Activated naive CD4-positive, alpha-beta T cell treated with anti-CD3 and anti-CD28 coated beads, Interleukin-2, amount 10 ng/mL, durations not matched to agents 7 days and 5 days (primary cell): ENCODE measurements around the gene CSK.

Source experiments
- CTCF ChIA-PET: fragments of 350-600 bp; sonication (Branson Sonifier 250); formaldehyde crosslinking; loops from one replicate; lab custom pipeline; 2021; ENCODE audit warnings: antibody characterized with exemption; lab: Charles Lee
- DNase-seq: peaks from one replicate; pipeline ENCODE4 v3.0.0-alpha.2; 2020
- H3K27ac Mint-ChIP-seq: one replicate; pipeline ENCODE4 v1.8.0; 2021; ENCODE audit warnings: mild to moderate bottlenecking, moderate library complexity, mixed read lengths
- H3K27me3 Mint-ChIP-seq: one replicate; pipeline ENCODE4 v1.8.0; 2021; ENCODE audit warnings: mild to moderate bottlenecking, mixed read lengths
- H3K36me3 Mint-ChIP-seq: one replicate; pipeline ENCODE4 v1.8.0; 2021; ENCODE audit warnings: mixed read lengths
- H3K4me1 Mint-ChIP-seq: one replicate; pipeline ENCODE4 v1.8.0; 2021; ENCODE audit warnings: mixed read lengths
- H3K4me3 Mint-ChIP-seq: one replicate; pipeline ENCODE4 v1.8.0; 2021; ENCODE audit warnings: mild to moderate bottlenecking, moderate library complexity, mixed read lengths
- H3K9me3 Mint-ChIP-seq: one replicate; pipeline ENCODE4 v1.8.0; 2021; ENCODE audit warnings: mixed read lengths

The CSK gene

GRCh38 chr15:74804935-74805334 is 23.1 kb downstream of the CSK start:
- Mint-ChIP-seq H3K36me3 (peaks cover 31% of the 10 kb centered on the region), H3K27ac (peak overlapping the region; percentile 71), H3K4me3 (no peak overlapping the region), H3K27me3 (peaks cover 18% of the 10 kb centered on the region), H3K4me1 (peaks cover 20% of the 10 kb centered on the region), H3K9me3 (no peaks in the 10 kb centered on the region)
- CTCF ChIA-PET, result interaction anchor here (0.6 to 5.9 kb wide), 6 partner anchors 9 to 173 kb away, joined by 3 to 48 read pairs (median 3); no protein-coding TSS in a partner anchor
- DNase-seq, result no peak

GRCh38 chr15:74807282-74807681 is 25.4 kb downstream of the CSK start:
- CTCF ChIA-PET, result interaction anchor here (0.7 to 5.9 kb wide), 2 partner anchors 23 to 37 kb away, joined by 3 to 48 read pairs; no protein-coding TSS in a partner anchor
- Mint-ChIP-seq H3K4me1 (peaks cover 14% of the 10 kb centered on the region), H3K27ac (no peak overlapping the region), H3K36me3 (peaks cover 15% of the 10 kb centered on the region), H3K9me3 (no peaks in the 10 kb centered on the region), H3K27me3 (peaks cover 20% of the 10 kb centered on the region), H3K4me3 (no peak overlapping the region)
- no peak for DNase-seq

- Mint-ChIP-seq H3K4me3 (no peak overlapping the region), H3K36me3 (peaks cover 11% of the 10 kb centered on the region), H3K27ac (peak overlapping the region; percentile 77), H3K27me3 (peaks cover 25% of the 10 kb centered on the region), H3K9me3 (no peaks in the 10 kb centered on the region), H3K4me1 (peaks cover 14% of the 10 kb centered on the region)
- DNase-seq, result no peak
- CTCF ChIA-PET, result interaction anchor here (0.9 to 5.9 kb wide), 2 partner anchors 38 to 94 kb away, joined by 3 to 48 read pairs; no protein-coding TSS in a partner anchor
Observed at GRCh38 chr15:74808078-74808839, 26.4 kb downstream of the CSK start.

DNA sequence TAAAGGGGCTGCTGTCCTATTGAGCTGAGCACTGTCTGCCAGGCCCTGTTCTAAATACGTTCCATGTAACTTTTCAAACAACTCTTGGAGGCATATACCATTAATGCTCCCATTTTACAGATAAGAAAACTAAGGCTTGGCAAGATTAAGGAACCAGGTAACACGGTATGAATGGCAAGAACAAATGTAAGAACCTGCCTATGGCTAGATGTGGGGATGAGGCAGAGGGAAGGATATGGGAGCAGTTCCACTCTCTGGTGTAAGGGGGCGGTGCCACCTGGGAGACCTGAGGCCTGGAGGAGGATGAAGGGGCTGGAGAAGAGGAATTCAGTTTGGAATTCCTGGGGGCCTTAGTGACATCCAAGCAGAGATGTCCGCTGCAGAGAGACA is 27.0 kb downstream of the CSK start:
- peaks cover 14% of the 10 kb centered on the region for H3K4me1 Mint-ChIP-seq
- H3K27me3 Mint-ChIP-seq, result peaks cover 26% of the 10 kb centered on the region
- peaks cover 10% of the 10 kb centered on the region for H3K36me3 Mint-ChIP-seq
- no peaks in the 10 kb centered on the region for H3K9me3 Mint-ChIP-seq
- CTCF ChIA-PET, result interaction anchor here (0.9 kb wide), 1 partner anchor 93 kb away, joined by 3 read pairs; no protein-coding TSS in a partner anchor
- no peak overlapping the region for H3K27ac Mint-ChIP-seq
- no peak for DNase-seq
- no peak overlapping the region for H3K4me3 Mint-ChIP-seq

- H3K4me1 Mint-ChIP-seq, result peaks cover 11% of the 10 kb centered on the region
- no peak for DNase-seq
- H3K27me3 Mint-ChIP-seq, result peaks cover 26% of the 10 kb centered on the region
- no peaks in the 10 kb centered on the region for H3K9me3 Mint-ChIP-seq
- peaks cover 6% of the 10 kb centered on the region for H3K36me3 Mint-ChIP-seq
- CTCF ChIA-PET, result interaction anchor here (1.0 kb wide), 1 partner anchor 8 kb away, joined by 3 read pairs; no protein-coding TSS in a partner anchor
- no peak overlapping the region for H3K27ac Mint-ChIP-seq
- H3K4me3 Mint-ChIP-seq, result no peak overlapping the region
Observed at GRCh38 chr15:74809242-74809641, 27.4 kb downstream of the CSK start.

GRCh38 chr15:74809956-74810355 is 28.1 kb downstream of the CSK start:
- peaks cover 7% of the 10 kb centered on the region for H3K4me1 Mint-ChIP-seq
- CTCF ChIA-PET, result interaction anchor here (0.7 to 1.3 kb wide), 3 partner anchors 9 to 38 kb away, joined by 3 read pairs; no protein-coding TSS in a partner anchor
- no peak overlapping the region for H3K27ac Mint-ChIP-seq
- no peak for DNase-seq
- no peaks in the 10 kb centered on the region for H3K9me3 Mint-ChIP-seq
- H3K4me3 Mint-ChIP-seq, result no peak overlapping the region
- H3K36me3 Mint-ChIP-seq, result peaks cover 1% of the 10 kb centered on the region
- peaks cover 26% of the 10 kb centered on the region for H3K27me3 Mint-ChIP-seq

DNA sequence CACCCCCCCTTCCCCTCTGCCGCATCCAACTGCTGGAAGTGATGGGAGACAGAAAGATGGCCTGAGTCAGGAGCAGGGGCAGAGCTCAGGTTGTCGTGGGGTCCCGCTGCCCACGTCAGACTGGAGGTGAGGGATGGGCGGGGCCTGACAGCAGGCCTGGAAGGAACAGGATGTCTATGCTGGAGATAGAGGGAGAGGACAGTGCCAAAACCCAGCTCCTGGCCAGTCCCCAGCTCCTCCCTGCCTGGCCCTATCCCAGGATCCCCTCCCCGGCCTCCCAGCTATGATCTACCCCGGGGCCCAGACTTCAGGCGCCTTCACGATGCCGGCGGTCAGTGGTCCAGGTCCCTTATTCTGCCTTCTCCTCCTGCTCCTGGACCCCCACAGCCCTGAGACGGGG is 30.7 kb downstream of the CSK start, which contains the start of gene LMAN1L:
TSS of gene LMAN1L (plus strand) at position 303 of the 400 bp plus-strand sequence. CDS start at position 323, 20 bp downstream.
- CTCF ChIA-PET, result no interaction called here
- H3K4me1 Mint-ChIP-seq, result peaks cover 2% of the 10 kb centered on the region
- H3K27ac Mint-ChIP-seq, result peak within 1 kb of the TSS; percentile 58
- H3K27me3 Mint-ChIP-seq, result peaks cover 26% of the 10 kb centered on the region
- H3K4me3 Mint-ChIP-seq, result no peak within 1 kb of the TSS
- no peaks in the 10 kb centered on the region for H3K9me3 Mint-ChIP-seq
- no peak for DNase-seq
- H3K36me3 Mint-ChIP-seq, result no peaks in the 10 kb centered on the region

DNA sequence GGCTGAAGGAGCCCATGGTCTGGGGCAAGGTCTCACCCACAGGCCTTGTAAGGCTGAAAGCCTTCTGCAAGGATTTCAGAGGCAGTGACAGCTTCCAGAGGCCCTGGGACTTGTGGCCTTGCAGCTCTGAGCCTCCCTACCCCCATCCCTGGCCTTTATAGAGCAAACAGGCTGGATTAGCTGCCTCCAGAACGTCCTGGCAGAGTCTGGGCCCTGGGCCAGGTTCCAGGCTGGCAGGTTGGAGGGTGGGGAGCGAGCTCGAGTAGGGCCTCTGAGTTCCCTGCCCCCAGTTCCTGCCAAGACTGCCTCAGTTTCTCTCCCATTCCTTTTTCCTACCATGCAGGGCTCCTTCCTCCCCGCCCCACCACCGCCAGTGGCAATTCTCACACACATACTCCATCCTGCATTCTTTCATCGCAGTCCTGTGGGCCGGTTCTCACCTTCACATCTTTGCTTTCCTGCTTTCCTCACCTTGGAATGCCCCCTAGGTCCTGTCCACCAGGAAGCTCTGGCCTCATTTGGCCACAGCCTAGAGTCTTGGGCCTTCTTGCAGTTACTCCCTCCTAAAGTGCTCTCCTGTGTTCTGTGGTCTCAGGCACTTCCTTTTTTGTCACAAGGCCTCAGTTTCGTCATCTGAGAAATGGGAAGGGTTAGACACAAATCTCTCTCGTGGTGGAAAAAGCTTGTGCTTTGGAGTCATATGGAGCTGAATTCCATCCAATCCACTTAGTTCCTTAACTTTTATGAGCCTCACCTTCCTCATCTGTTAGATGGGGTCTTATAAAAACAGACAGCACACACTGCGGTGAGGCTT is 33.4 kb downstream of the CSK start:
- CTCF ChIA-PET, result interaction anchor here (2.3 kb wide), 1 partner anchor 46 kb away, joined by 6 read pairs; no protein-coding TSS in a partner anchor

DNA sequence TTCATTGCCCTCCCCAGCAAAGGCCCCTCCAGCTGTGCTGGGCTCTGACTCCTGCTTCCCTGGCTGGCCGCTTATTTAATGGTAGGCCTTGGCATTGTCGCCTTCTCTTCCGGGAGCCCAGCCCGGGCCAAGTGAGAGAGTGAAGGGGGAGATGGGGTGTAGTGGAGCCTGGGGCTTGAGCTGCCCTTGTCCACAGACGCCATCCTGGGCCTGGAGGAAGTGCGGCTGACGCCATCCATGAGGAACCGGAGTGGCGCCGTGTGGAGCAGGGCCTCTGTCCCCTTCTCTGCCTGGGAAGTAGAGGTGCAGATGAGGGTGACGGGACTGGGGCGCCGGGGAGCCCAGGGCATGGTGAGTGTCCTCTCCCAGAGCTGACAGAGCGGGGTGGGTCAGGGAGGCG is 34.1 kb downstream of the CSK start:
- peaks cover 24% of the 10 kb centered on the region for H3K27me3 Mint-ChIP-seq
- CTCF ChIA-PET, result no interaction called here
- H3K27ac Mint-ChIP-seq, result no peak overlapping the region
- H3K9me3 Mint-ChIP-seq, result no peaks in the 10 kb centered on the region
- H3K36me3 Mint-ChIP-seq, result no peaks in the 10 kb centered on the region
- no peak overlapping the region for H3K4me3 Mint-ChIP-seq
- no peak for DNase-seq
- H3K4me1 Mint-ChIP-seq, result peaks cover 13% of the 10 kb centered on the region

More for the DNA sequence above, 33.4 kb downstream of the CSK start:
- no peak overlapping the region for H3K4me3 Mint-ChIP-seq
- H3K27ac Mint-ChIP-seq, result no peak overlapping the region
- peaks cover 13% of the 10 kb centered on the region for H3K4me1 Mint-ChIP-seq
- peaks cover 17% of the 10 kb centered on the region for H3K27me3 Mint-ChIP-seq
- no peak for DNase-seq
- H3K9me3 Mint-ChIP-seq, result no peaks in the 10 kb centered on the region
- no peaks in the 10 kb centered on the region for H3K36me3 Mint-ChIP-seq

- Mint-ChIP-seq H3K27me3 (peaks cover 28% of the 10 kb centered on the region), H3K27ac (no peak overlapping the region), H3K9me3 (no peaks in the 10 kb centered on the region), H3K4me1 (peaks cover 13% of the 10 kb centered on the region), H3K4me3 (no peak overlapping the region), H3K36me3 (no peaks in the 10 kb centered on the region)
- CTCF ChIA-PET, result interaction anchor here (1.1 to 1.3 kb wide), 2 partner anchors 85 to 185 kb away, joined by 3 read pairs; no protein-coding TSS in a partner anchor
- no peak for DNase-seq
Observed at GRCh38 chr15:74816624-74817369, 34.9 kb downstream of the CSK start.

- no peak for DNase-seq
- no peak overlapping the region for H3K4me3 Mint-ChIP-seq
- H3K27me3 Mint-ChIP-seq, result peaks cover 30% of the 10 kb centered on the region
- H3K4me1 Mint-ChIP-seq, result peaks cover 13% of the 10 kb centered on the region
- no peaks in the 10 kb centered on the region for H3K36me3 Mint-ChIP-seq
- H3K9me3 Mint-ChIP-seq, result no peaks in the 10 kb centered on the region
- CTCF ChIA-PET, result interaction anchor here (1.1 to 1.3 kb wide), 2 partner anchors 84 to 185 kb away, joined by 3 read pairs; no protein-coding TSS in a partner anchor
- H3K27ac Mint-ChIP-seq, result no peak overlapping the region
Observed at GRCh38 chr15:74817370-74817737, 35.5 kb downstream of the CSK start.

GRCh38 chr15:74820056-74820455 is 38.2 kb downstream of the CSK start:
- H3K4me1 Mint-ChIP-seq, result peaks cover 13% of the 10 kb centered on the region

GRCh38 chr15:74821091-74821789 is 39.4 kb downstream of the CSK start:
- Mint-ChIP-seq H3K4me3 (no peak overlapping the region), H3K27ac (no peak overlapping the region), H3K9me3 (no peaks in the 10 kb centered on the region), H3K4me1 (peaks cover 13% of the 10 kb centered on the region), H3K36me3 (no peaks in the 10 kb centered on the region), H3K27me3 (peaks cover 64% of the 10 kb centered on the region)
- CTCF ChIA-PET, result interaction anchor here (1.5 kb wide), 2 partner anchors 50 to 78 kb away, joined by 3 read pairs; no protein-coding TSS in a partner anchor
- DNase-seq, result no peak

More at GRCh38 chr15:74820056-74820455, 38.2 kb downstream of the CSK start:
- Mint-ChIP-seq H3K9me3 (no peaks in the 10 kb centered on the region), H3K27me3 (peaks cover 52% of the 10 kb centered on the region), H3K4me3 (no peak overlapping the region), H3K27ac (no peak overlapping the region), H3K36me3 (no peaks in the 10 kb centered on the region)
- no peak for DNase-seq
- CTCF ChIA-PET, result no interaction called here
